SJCRH30 (cell line): Measurements from ENCODE around the gene CRYBG3. TPM values are rescaled to one million over a fixed set of nuclear protein-coding genes. Genes with fewer than 3 reads are reported as not detected.
A peak's percentile ranks its signal among the peaks of the same experiment; 100 is the strongest.

Experiments
- DNase-seq, 2 experiments: peaks; one replicate each; pipeline ENCODE4 v3.0.0-alpha.2; 2015 to 2020
- H3K27ac ChIP-seq: fragments of 250-450 bp; sonication (Bioruptor Pico); 2 replicates; pipeline ENCODE4 v1.5.1; 2020; ENCODE audit warnings: mild to moderate bottlenecking, moderate library complexity
- H3K27me3 ChIP-seq: fragments of 250-450 bp; sonication (Bioruptor Pico); 2 replicates; pipeline ENCODE4 v1.5.1; 2020; ENCODE audit warnings: mild to moderate bottlenecking, moderate library complexity
- H3K36me3 ChIP-seq: fragments of 250-450 bp; sonication (Bioruptor Pico); 2 replicates; pipeline ENCODE4 v1.5.1; 2020; ENCODE audit warnings: mild to moderate bottlenecking, moderate library complexity
- H3K4me1 ChIP-seq: fragments of 250-450 bp; sonication (Bioruptor Pico); 2 replicates; pipeline ENCODE4 v1.5.1; 2020; ENCODE audit warnings: mild to moderate bottlenecking, moderate library complexity
- H3K4me3 ChIP-seq: fragments of 250-450 bp; sonication (Bioruptor Pico); 2 replicates; pipeline ENCODE4 v1.5.1; 2020; ENCODE audit warnings: mild to moderate bottlenecking, moderate library complexity
- H3K9me3 ChIP-seq: fragments of 250-450 bp; sonication (Bioruptor Pico); replicated peaks from 2 replicates; pipeline ENCODE4 v1.5.1; 2020; ENCODE audit warnings: mild to moderate bottlenecking, moderate library complexity
- total RNA-seq: library from RNA; depleted of rRNA; stranded (reverse); fragments of >200 nt; shearing (Covaris generic); gene quantifications from 2 replicates; pipeline ENCODE4 v1.2.3, GENCODE V29; 2014; rRNA removed

CRYBG3 gene
- 19.3 and 21.9 TPM in 2 replicates for total RNA-seq

DNA sequence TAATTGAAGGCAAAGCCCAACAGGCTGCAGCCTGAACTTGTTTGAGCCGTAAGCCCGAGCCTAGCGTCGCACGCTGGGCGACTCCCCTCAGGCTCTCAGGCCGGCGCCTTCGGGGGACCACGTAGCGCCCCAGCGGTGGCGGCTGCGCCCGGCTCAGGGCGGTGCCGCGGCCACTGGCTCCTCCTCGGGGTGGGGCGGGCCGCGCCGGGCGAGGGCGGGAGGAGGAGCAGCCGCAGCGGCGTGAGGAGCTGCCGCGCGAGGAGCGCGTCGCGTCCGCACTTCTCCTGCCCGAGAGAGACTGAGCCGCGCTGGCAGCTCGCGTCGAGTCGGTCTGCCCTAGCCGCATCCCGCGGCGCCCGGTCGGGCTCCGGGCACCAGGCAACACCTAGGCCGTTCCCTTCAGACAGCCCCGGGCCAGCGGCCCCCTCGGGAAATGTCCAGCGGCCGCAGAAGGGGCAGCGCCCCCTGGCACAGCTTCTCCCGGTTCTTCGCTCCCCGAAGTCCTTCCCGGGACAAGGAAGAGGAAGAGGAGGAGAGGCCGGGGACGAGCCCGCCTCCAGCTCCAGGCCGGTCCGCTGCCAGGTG lies at the start of gene CRYBG3:
Gene CRYBG3, plus strand, starts transcription at position 238 of the 585 bp plus-strand sequence. Its CDS starts 196 bp downstream, at position 434.
- Histone ChIP-seq H3K4me1 (peaks cover 7% of the 10 kb centered on the region; the same call in 1 of the 2 replicates), H3K27ac (peak within 1 kb of the TSS; percentile 48), H3K4me3 (peak within 1 kb of the TSS; percentile 81), H3K9me3 (no peaks in the 10 kb centered on the region), H3K36me3 (no peaks in the 10 kb centered on the region), H3K27me3 (no peaks in the 10 kb centered on the region)
- DNase-seq, result peak; percentile 85 to 90

DNA sequence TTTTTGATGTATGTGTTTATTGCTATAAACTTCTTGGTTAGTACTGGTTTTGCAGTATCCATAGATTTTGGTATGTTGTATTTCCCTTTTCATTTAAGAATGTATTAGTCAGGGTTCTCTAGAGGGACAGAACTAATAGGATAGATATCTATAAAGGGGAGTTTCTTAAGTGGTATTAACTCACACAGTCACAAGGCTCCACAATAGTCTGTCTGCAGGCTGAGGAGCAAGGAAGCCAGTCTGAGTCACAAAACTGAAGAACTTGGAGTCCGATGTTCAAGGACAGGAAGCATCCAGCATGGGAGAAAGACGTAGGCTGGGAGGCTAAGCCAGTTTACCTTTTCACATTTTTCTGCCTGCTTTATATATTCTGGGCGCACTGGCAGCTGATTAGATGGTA lies 48.9 kb upstream of the CRYBG3 start:
- Histone ChIP-seq H3K4me3 (no peak overlapping the region), H3K36me3 (no peaks in the 10 kb centered on the region), H3K27me3 (no peaks in the 10 kb centered on the region), H3K4me1 (no peaks in the 10 kb centered on the region), H3K27ac (no peak overlapping the region), H3K9me3 (no peaks in the 10 kb centered on the region)
- DNase-seq, result no peak

DNA sequence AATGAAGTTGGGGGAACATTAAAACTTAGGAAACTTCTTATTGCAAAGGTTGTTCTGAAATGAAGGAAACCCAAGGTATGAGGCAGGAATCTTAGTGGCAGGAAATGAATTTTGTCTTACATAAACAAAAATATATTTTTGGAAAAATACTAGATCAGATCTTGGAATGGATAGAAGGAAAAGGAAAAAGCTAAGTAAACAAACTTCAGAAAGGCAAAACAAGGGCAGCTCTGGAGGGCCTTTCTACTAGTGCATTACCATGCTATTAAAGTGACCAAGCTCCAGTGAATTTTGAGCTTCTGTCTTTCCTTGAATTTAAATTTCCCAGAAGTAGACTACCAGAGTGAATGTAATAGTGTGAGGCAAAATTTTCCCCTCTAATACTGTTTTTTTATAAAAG lies 43.7 kb upstream of the CRYBG3 start:
- no peak for DNase-seq

GRCh38 chr3:97793420-97794019 lies 28.3 kb upstream of the CRYBG3 start:
- no peaks in the 10 kb centered on the region for H3K9me3 ChIP-seq
- no peak overlapping the region for H3K4me3 ChIP-seq
- DNase-seq, result peak in 1 of 2 experiments; percentile 73
- H3K4me1 ChIP-seq, result no peaks in the 10 kb centered on the region
- no peaks in the 10 kb centered on the region for H3K27me3 ChIP-seq
- H3K36me3 ChIP-seq, result no peaks in the 10 kb centered on the region
- H3K27ac ChIP-seq, result no peak overlapping the region

More for the DNA sequence above, 43.7 kb upstream of the CRYBG3 start:
- Histone ChIP-seq H3K27me3 (no peaks in the 10 kb centered on the region), H3K4me1 (no peaks in the 10 kb centered on the region), H3K27ac (no peak overlapping the region), H3K9me3 (no peaks in the 10 kb centered on the region), H3K36me3 (no peaks in the 10 kb centered on the region), H3K4me3 (no peak overlapping the region)

- Histone ChIP-seq H3K4me3 (no peak overlapping the region), H3K27me3 (no peaks in the 10 kb centered on the region), H3K4me1 (no peaks in the 10 kb centered on the region), H3K9me3 (no peaks in the 10 kb centered on the region), H3K36me3 (no peaks in the 10 kb centered on the region), H3K27ac (no peak overlapping the region)
- no peak for DNase-seq
Observed at GRCh38 chr3:97795951-97796350, 25.9 kb upstream of the CRYBG3 start.

- H3K27me3 ChIP-seq, result no peaks in the 10 kb centered on the region
- no peaks in the 10 kb centered on the region for H3K36me3 ChIP-seq
- no peaks in the 10 kb centered on the region for H3K4me1 ChIP-seq
- DNase-seq, result no peak
- H3K4me3 ChIP-seq, result no peak overlapping the region
- H3K9me3 ChIP-seq, result no peaks in the 10 kb centered on the region
- no peak overlapping the region for H3K27ac ChIP-seq
Observed at GRCh38 chr3:97804471-97804870, 17.3 kb upstream of the CRYBG3 start.

DNA sequence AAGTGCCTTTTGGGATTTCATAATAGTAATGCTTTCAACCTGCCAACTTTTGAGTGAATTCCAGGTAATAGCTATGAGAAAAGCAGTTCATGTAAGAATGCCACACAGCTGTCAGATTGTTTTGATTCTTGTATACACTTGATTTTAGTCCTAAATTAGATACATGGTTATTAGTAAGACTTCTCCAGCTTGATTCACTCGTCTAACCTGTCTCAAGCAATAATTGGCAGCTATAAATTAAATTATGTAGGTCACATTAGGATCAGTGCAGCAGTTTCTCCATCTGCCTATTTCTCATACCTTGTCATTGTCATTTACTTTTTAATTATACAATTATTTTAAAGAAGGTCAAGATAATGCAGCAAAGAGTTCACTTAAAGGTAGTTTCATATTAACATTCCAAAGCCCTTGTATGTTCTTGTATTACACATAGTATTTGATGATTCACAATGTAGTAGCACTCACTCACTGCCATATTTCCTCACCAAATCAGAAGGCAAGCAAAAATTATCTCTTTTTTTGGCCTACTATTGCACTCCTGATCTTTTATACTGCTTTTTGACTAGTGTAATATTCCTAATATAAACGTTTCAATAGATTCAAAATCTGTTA lies 10.9 kb upstream of the CRYBG3 start:
- H3K9me3 ChIP-seq, result no peaks in the 10 kb centered on the region
- no peaks in the 10 kb centered on the region for H3K36me3 ChIP-seq
- H3K4me1 ChIP-seq, result no peaks in the 10 kb centered on the region
- H3K4me3 ChIP-seq, result no peak overlapping the region
- H3K27me3 ChIP-seq, result no peaks in the 10 kb centered on the region
- no peak for DNase-seq
- H3K27ac ChIP-seq, result no peak overlapping the region

GRCh38 chr3:97815149-97815917 lies 6.5 kb upstream of the CRYBG3 start:
- Histone ChIP-seq H3K36me3 (no peaks in the 10 kb centered on the region), H3K4me3 (no peak overlapping the region), H3K9me3 (no peaks in the 10 kb centered on the region), H3K4me1 (peaks cover 7% of the 10 kb centered on the region; the same call in 1 of the 2 replicates), H3K27me3 (no peaks in the 10 kb centered on the region), H3K27ac (no peak overlapping the region)
- no peak for DNase-seq

DNA sequence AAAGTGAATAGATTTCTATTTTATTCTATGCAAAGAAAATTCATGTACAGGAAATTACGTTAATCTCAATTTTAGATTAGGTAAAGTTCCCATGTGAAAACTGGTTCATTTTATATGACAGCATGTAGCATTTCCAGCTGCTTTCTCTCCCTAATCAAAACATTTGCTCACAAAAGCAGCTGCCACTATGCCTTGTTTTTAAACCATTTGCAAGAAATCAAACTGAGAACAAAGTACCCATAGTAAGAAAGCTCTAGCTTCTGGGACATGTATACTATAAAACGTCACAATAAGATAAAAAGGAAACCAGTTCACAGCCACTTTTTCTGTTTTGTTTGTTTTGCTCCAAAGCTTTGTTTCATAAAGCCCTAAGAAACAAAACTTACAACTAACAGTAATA lies 5.0 kb upstream of the CRYBG3 start:
- DNase-seq, result peak in 1 of 2 experiments; percentile 51
- H3K27ac ChIP-seq, result no peak overlapping the region
- H3K4me3 ChIP-seq, result no peak overlapping the region
- H3K9me3 ChIP-seq, result no peaks in the 10 kb centered on the region
- no peaks in the 10 kb centered on the region for H3K27me3 ChIP-seq
- H3K36me3 ChIP-seq, result no peaks in the 10 kb centered on the region
- peaks cover 7% of the 10 kb centered on the region; the same call in 1 of the 2 replicates for H3K4me1 ChIP-seq

DNA sequence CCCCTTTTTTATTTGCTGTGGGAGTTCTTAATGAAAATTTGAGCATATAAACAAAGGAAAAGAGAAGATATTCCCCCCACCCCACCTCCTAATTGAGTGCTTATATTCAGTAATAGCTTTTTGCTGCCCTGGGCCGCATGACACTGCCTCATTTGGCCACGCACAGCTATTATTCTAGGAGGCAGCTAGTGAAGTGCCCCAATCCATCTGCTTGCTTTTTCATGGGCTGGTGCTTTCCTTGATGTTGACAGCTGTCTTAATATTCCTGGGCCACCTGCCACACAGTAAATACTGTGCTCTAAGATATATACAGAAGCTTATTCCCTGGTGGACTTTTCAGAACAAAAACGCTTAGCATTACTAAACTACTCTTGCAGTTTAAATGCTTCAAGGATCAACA lies 3.8 kb upstream of the CRYBG3 start:
- peak; percentile 49 to 70 for DNase-seq
- Histone ChIP-seq H3K27me3 (no peaks in the 10 kb centered on the region), H3K4me3 (no peak overlapping the region), H3K4me1 (peaks cover 7% of the 10 kb centered on the region; the same call in 1 of the 2 replicates), H3K27ac (no peak overlapping the region), H3K9me3 (no peaks in the 10 kb centered on the region), H3K36me3 (no peaks in the 10 kb centered on the region)

DNA sequence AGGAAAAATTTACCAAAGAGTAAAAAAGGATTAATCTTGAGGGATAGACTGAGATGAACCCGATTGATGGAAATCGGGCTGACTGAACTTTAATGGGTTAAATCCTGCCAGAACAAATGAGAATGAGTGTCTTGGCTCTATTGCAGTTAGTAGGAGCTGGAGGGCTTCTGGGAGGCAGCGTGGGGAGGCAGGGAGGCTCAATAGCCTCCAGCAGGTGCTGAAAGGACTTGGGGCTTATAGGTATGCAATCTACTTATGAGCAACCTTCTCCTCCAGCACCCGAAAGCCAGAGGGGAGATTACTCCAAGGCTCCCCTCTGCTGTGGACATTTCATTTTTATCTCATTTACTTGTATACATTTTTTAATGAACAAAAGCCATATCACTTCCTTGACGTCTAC lies 1.0 kb upstream of the CRYBG3 start:
- Histone ChIP-seq H3K27ac (no peak overlapping the region), H3K36me3 (no peaks in the 10 kb centered on the region), H3K9me3 (no peaks in the 10 kb centered on the region), H3K4me3 (peak overlapping the region; percentile 81), H3K4me1 (peaks cover 7% of the 10 kb centered on the region; the same call in 1 of the 2 replicates), H3K27me3 (no peaks in the 10 kb centered on the region)
- no peak for DNase-seq

GRCh38 chr3:97821287-97821773 lies 481 bp upstream of the CRYBG3 start:
- no peaks in the 10 kb centered on the region for H3K36me3 ChIP-seq
- no peaks in the 10 kb centered on the region for H3K9me3 ChIP-seq
- DNase-seq, result no peak
- H3K27ac ChIP-seq, result no peak overlapping the region
- H3K4me3 ChIP-seq, result peak overlapping the region; percentile 81
- H3K27me3 ChIP-seq, result no peaks in the 10 kb centered on the region
- H3K4me1 ChIP-seq, result peaks cover 7% of the 10 kb centered on the region; the same call in 1 of the 2 replicates

GRCh38 chr3:97822359-97822775 lies 556 bp downstream of the CRYBG3 start:
- Histone ChIP-seq H3K9me3 (no peaks in the 10 kb centered on the region), H3K4me3 (peak overlapping the region; percentile 81), H3K27me3 (no peaks in the 10 kb centered on the region), H3K36me3 (no peaks in the 10 kb centered on the region), H3K4me1 (peaks cover 7% of the 10 kb centered on the region; the same call in 1 of the 2 replicates), H3K27ac (peak overlapping the region; percentile 48)
- DNase-seq, result peak; percentile 74 to 80

DNA sequence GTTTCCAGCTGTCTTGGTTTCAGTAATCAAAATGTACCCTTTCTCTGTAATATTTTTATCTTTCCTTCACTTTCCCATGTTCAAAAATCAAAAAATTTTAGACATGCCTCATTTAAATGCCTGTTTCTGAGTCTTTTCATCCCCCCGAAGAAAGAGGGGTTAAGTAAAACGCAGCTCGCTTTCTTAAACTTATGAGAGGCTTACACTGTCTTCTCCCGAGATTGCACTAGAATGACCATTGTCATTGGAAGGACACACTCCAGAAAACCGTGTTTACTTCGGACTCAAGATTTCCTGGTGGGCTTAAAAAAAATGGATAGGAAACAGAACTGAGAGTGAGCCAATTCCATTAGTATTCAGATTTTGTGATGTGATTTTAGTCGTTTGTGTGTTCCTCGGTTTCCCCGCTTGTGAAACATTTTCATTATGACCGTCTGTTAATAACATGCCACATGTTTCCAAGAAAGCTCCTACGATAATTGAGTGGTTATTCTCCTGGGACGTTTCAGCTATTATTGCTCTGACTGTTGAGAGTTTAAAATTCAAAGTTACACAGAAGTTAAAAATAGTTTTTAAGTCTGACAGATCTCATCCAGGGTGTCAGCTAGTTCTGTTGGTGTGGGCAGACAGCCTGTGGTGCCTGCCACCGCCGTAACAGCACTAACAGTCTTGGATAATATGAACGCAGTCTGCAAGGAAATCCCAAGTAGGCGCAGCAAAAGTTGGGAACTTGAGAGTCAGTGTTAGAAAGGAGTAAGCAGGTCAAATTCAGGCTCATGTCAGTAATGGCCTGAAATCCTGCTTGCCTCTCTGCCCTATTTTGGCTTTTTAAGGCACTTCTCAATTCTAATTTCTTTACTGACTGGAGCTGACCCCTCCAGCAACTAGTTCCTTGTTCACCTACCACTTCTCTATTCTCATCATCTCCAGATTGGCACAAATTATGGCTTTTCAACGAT lies 1.5 kb downstream of the CRYBG3 start:
- Histone ChIP-seq H3K4me1 (no peaks in the 10 kb centered on the region; the same call in 1 of the 2 replicates), H3K27me3 (no peaks in the 10 kb centered on the region), H3K9me3 (no peaks in the 10 kb centered on the region), H3K36me3 (no peaks in the 10 kb centered on the region), H3K4me3 (peak overlapping the region; percentile 81), H3K27ac (no peak overlapping the region)
- peak in 1 of 2 experiments; percentile 16 for DNase-seq
